GM23248 (cell line): ENCODE data around the gene ATP7B. TPM values are rescaled to one million over a fixed set of nuclear protein-coding genes. Genes with fewer than 3 reads are reported as not detected.
"Not testable (repeated sequence)": the region's sequence is repeated elsewhere in the genome, so short reads cannot be mapped to it uniquely, and the experiment has no call there.

Experiments used
- DNase-seq: peaks from one replicate; pipeline ENCODE4 v3.0.0-alpha.2; 2015
- H2AFZ ChIP-seq: fragments of 200-600 bp; sonication (generic); 2 replicates; pipeline ENCODE4 v1.6.1; 2016; ENCODE audit warnings: antibody characterized with exemption
- H3F3A ChIP-seq: fragments of 200-600 bp; sonication (generic); 2 replicates; pipeline ENCODE4 v1.6.1; 2016; ENCODE audit warnings: mild to moderate bottlenecking, antibody characterized with exemption, mixed run types; ENCODE audit not compliant: insufficient read depth
- H3K27ac ChIP-seq: fragments of 200-600 bp; sonication (generic); 2 replicates; pipeline ENCODE4 v1.5.1; 2016; ENCODE audit warnings: mild to moderate bottlenecking
- H3K27me3 ChIP-seq: fragments of 200-600 bp; sonication (generic); replicated peaks from 2 replicates; pipeline ENCODE4 v1.6.1; 2016; ENCODE audit warnings: mild to moderate bottlenecking; ENCODE audit not compliant: insufficient read depth
- H3K36me3 ChIP-seq: fragments of 200-600 bp; sonication (generic); 2 replicates; pipeline ENCODE4 v1.6.1; 2016; ENCODE audit warnings: low read depth, mild to moderate bottlenecking
- H3K4me1 ChIP-seq: fragments of 200-600 bp; sonication (generic); 2 replicates; pipeline ENCODE4 v1.6.1; 2016; ENCODE audit warnings: mild to moderate bottlenecking; ENCODE audit not compliant: insufficient read depth
- H3K4me2 ChIP-seq: fragments of 200-600 bp; sonication (generic); one replicate; pipeline ENCODE4 v1.6.1; 2016; ENCODE audit warnings: mild to moderate bottlenecking; ENCODE audit not compliant: unreplicated experiment
- H3K4me3 ChIP-seq: fragments of 200-600 bp; sonication (generic); 2 replicates; pipeline ENCODE4 v1.5.1; 2016; ENCODE audit warnings: mild to moderate bottlenecking
- H3K79me2 ChIP-seq: fragments of 200-600 bp; sonication (generic); 2 replicates; pipeline ENCODE4 v1.6.1; 2016; ENCODE audit warnings: mild to moderate bottlenecking; ENCODE audit not compliant: insufficient read depth
- H3K9ac ChIP-seq: fragments of 200-600 bp; sonication (generic); 2 replicates; pipeline ENCODE4 v1.6.1; 2016; ENCODE audit warnings: mild to moderate bottlenecking
- H3K9me2 ChIP-seq: fragments of 200-600 bp; sonication (generic); 2 replicates; pipeline ENCODE4 v1.6.1; 2016; ENCODE audit warnings: mixed run types, mild to moderate bottlenecking, moderate library complexity; ENCODE audit not compliant: insufficient read depth
- H3K9me3 ChIP-seq: fragments of 200-600 bp; sonication (generic); one replicate; pipeline ENCODE4 v1.6.1; 2017; ENCODE audit warnings: low read depth
- H4K20me1 ChIP-seq: fragments of 200-600 bp; sonication (generic); 2 replicates; pipeline ENCODE4 v1.6.0; 2016; ENCODE audit not compliant: insufficient read depth
- EZH2 ChIP-seq: fragments of 200-600 bp; sonication (generic); IDR thresholded peaks from 2 replicates; pipeline ENCODE4 v1.6.1; 2018; ENCODE audit warnings: antibody characterized with exemption, mild to moderate bottlenecking; ENCODE audit not compliant: insufficient read depth, poor library complexity, severe bottlenecking
- EZH2phosphoT487 ChIP-seq: fragments of 200-600 bp; sonication (generic); IDR thresholded peaks from 2 replicates; pipeline ENCODE4 v1.6.1; 2018; ENCODE audit warnings: antibody characterized with exemption, moderate library complexity, mild to moderate bottlenecking, low read depth; ENCODE audit not compliant: insufficient read depth
- WGBS, 2 experiments: methylation state at CpG; one replicate each; pipeline ENCODE4 v1.1.6; 2015 to 2017; ENCODE audit warnings: low lambda C conversion rate in 2 of 2, low coverage in 1 of 2; ENCODE audit errors: missing lambda C conversion rate in 2 of 2; 5-methylcytosine and 5-hydroxymethylcytosine counted together
- in situ Hi-C: fragments of 300-500 bp; cut with MboI; formaldehyde crosslinking; loops from 2 replicates; pipeline ENCODE4 v1.15.0; 2020
- polyA plus RNA-seq: library from polyadenylated mRNA; unstranded; fragments of >200 nt; fragmentation: Nextera tagmentation; extraction: Ambion mirVana; gene quantifications from 2 replicates; pipeline ENCODE4 v1.2.1, GENCODE V29; 2016
- total RNA-seq: library from RNA; depleted of rRNA; stranded (reverse); fragments of >200 nt; shearing (Covaris generic); gene quantifications from 2 replicates; pipeline ENCODE4 v1.2.3, GENCODE V29; 2014

ATP7B gene
- total and polyA plus RNA-seq, 2 experiments from 2014 or later, result 0.10 to 0.32 TPM

DNA sequence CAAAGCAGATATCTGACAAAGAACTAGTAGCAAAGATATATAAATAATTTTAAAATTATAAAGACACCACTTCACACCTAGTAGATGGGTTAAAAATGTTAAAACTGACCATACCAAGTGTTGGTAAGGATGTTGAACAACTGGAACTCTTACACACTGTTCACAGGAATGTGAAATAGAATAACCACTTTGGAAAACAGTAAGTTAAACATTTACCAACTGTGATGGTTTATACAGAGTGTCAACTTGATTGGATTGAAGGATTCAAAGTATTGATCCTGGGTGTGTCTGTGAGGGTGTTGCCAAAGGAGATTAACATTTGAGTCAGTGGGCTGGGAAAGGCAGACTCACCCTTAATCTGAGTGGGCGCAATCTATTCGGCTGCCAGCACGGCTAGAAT is 32.4 kb upstream of the ATP7B start:
- Histone ChIP-seq H4K20me1 (no peaks in the 10 kb centered on the region), H3K9me3 (no peaks in the 10 kb centered on the region), H3K36me3 (no peaks in the 10 kb centered on the region), H3K27ac (no peak overlapping the region), H3K79me2 (no peaks in the 10 kb centered on the region), H3K27me3 (no peaks in the 10 kb centered on the region), H3K4me2 (no peak overlapping the region), H3F3A (no peaks in the 10 kb centered on the region), H3K4me3 (no peak overlapping the region), H2AFZ (no peak overlapping the region), H3K4me1 (no peaks in the 10 kb centered on the region), H3K9ac (no peak overlapping the region), H3K9me2 (no peaks in the 10 kb centered on the region)
- DNase-seq, result no peak
- in situ Hi-C loops, result no loop called here
- TF ChIP-seq EZH2phosphoT487 (no peak), EZH2 (no peak)
- WGBS, 2 experiments, result 75 to 78% methylated on average over 3 of the region's 3 CpGs

DNA sequence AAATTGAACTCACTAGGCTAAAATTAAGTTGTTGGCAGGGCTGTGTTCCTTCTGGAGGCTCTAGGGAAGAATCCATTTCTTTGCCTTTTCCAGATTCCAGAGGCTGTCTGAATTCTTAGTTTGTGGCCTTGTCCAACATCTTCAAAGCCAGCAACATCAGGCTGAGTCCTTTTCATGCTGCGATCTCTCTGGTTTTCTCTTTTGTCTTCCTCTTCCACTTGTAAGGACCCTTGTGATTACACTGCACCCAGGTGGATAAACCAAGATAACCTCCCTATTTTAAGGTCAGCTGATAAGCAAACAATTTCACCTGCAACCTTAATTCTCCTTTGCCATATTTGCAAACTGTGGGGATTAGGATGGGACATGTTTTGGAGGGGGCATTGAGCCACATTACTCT is 24.8 kb upstream of the ATP7B start:
- H2AFZ ChIP-seq, result no peak overlapping the region
- TF ChIP-seq EZH2phosphoT487 (no peak), EZH2 (no peak)
- H3K27ac ChIP-seq, result no peak overlapping the region
- no peaks in the 10 kb centered on the region for H4K20me1 ChIP-seq
- H3K4me2 ChIP-seq, result no peak overlapping the region
- no peaks in the 10 kb centered on the region for H3K9me2 ChIP-seq
- in situ Hi-C loops, result no loop called here
- H3K27me3 ChIP-seq, result no peaks in the 10 kb centered on the region
- H3K79me2 ChIP-seq, result no peaks in the 10 kb centered on the region
- H3K36me3 ChIP-seq, result no peaks in the 10 kb centered on the region
- H3K4me3 ChIP-seq, result no peak overlapping the region
- no peak for DNase-seq
- no peaks in the 10 kb centered on the region for H3F3A ChIP-seq
- WGBS, 2 experiments, result 93 to 95% methylated on average over 1 of the region's 1 CpG
- H3K9ac ChIP-seq, result no peak overlapping the region
- no peaks in the 10 kb centered on the region for H3K9me3 ChIP-seq
- H3K4me1 ChIP-seq, result no peaks in the 10 kb centered on the region

DNA sequence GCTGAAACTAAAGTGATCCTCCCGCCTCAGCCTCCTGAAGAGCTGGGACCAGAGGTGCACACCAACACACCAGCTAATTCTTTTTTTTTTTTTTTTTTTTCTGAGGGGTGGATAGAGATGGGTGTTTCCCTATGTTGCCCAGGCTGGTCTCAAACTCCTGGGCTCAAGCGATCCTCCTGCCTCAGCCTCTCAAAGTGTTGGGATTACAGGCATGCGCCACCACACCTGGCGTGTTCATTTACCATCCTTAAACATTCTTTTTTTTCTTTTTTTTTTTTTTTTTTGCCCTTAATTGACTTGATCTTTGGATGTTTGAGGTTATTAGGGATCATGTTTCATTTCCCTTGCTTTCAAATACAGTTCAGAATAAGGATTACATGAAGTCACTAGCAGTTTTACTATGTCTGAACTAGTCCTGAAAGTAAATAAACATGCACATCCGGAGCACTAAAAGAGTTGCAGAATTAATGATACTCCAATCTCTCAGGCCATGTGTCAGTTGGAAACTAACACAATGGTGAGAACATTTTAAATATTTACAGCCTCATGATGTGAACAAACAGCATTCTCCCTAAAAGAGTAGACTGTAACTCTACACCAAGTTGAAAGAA is 23.5 kb upstream of the ATP7B start:
- no peak overlapping the region for H2AFZ ChIP-seq
- no peaks in the 10 kb centered on the region for H3K27me3 ChIP-seq
- DNase-seq, result no peak
- no peaks in the 10 kb centered on the region for H4K20me1 ChIP-seq
- H3K4me1 ChIP-seq, result no peaks in the 10 kb centered on the region
- H3F3A ChIP-seq, result no peaks in the 10 kb centered on the region
- no peaks in the 10 kb centered on the region for H3K36me3 ChIP-seq
- in situ Hi-C loops, result no loop called here
- no peak for TF ChIP-seq EZH2
- no peak for TF ChIP-seq EZH2phosphoT487
- 77 to 81% methylated on average over 5 of the region's 5 CpGs for WGBS, 2 experiments
- H3K9ac ChIP-seq, result no peak overlapping the region
- no peak overlapping the region for H3K27ac ChIP-seq
- H3K9me2 ChIP-seq, result no peaks in the 10 kb centered on the region
- H3K79me2 ChIP-seq, result no peaks in the 10 kb centered on the region
- no peak overlapping the region for H3K4me2 ChIP-seq
- no peak overlapping the region for H3K4me3 ChIP-seq
- no peaks in the 10 kb centered on the region for H3K9me3 ChIP-seq

GRCh38 chr13:52033039-52033438 is 21.8 kb upstream of the ATP7B start:
- H3K4me2 ChIP-seq, result no peak overlapping the region
- no peaks in the 10 kb centered on the region for H3K4me1 ChIP-seq
- H3K27ac ChIP-seq, result no peak overlapping the region
- H4K20me1 ChIP-seq, result no peaks in the 10 kb centered on the region
- H3K9me3 ChIP-seq, result no peaks in the 10 kb centered on the region
- no peak overlapping the region for H3K9ac ChIP-seq
- no peaks in the 10 kb centered on the region for H3F3A ChIP-seq
- WGBS, 2 experiments, result 82 to 83% methylated on average over 2 of the region's 2 CpGs
- H3K4me3 ChIP-seq, result no peak overlapping the region
- no peaks in the 10 kb centered on the region for H3K79me2 ChIP-seq
- H3K36me3 ChIP-seq, result peaks cover 6% of the 10 kb centered on the region; the same call in 1 of the 2 replicates
- H3K9me2 ChIP-seq, result no peaks in the 10 kb centered on the region
- no peak for DNase-seq
- in situ Hi-C loops, result no loop called here
- H3K27me3 ChIP-seq, result no peaks in the 10 kb centered on the region
- H2AFZ ChIP-seq, result no peak overlapping the region
- TF ChIP-seq EZH2phosphoT487 (no peak), EZH2 (no peak)

GRCh38 chr13:52030401-52030800 is 19.2 kb upstream of the ATP7B start:
- H4K20me1 ChIP-seq, in situ Hi-C loops, H3K9ac ChIP-seq, H3K27ac ChIP-seq, H3K4me2 ChIP-seq, DNase-seq, H3K9me3 ChIP-seq, H3K27me3 ChIP-seq, H3F3A ChIP-seq, H3K9me2 ChIP-seq, H3K4me3 ChIP-seq, H3K4me1 ChIP-seq, H3K36me3 ChIP-seq, H2AFZ ChIP-seq: not testable (repeated sequence)
- 98 to 99% methylated on average over 6 of the region's 6 CpGs for WGBS, 2 experiments
- H3K79me2 ChIP-seq, result peaks cover 10% of the 10 kb centered on the region; the same call in 1 of the 2 replicates
